NCI-H2196 treated with DMSO at 0.1 percent for 48 hours (cell line): Measurements from ENCODE around the gene SNTA1.
"Not testable (repeated sequence)": the region's sequence is repeated elsewhere in the genome, so short reads cannot be mapped to it uniquely, and the experiment has no call there.

Source experiments
- DNase-seq: peaks from one replicate; lab custom pipeline; 2025; ENCODE audit not compliant: unreplicated experiment; lab: John Stamatoyannopoulos, UW

Gene SNTA1

GRCh38 chr20:33466303-33466646, 22.7 kb upstream of the SNTA1 start:
- DNase-seq: no peak

- no peak for DNase-seq
Measured at GRCh38 chr20:33465481-33466302, 22.1 kb upstream of the SNTA1 start.

GRCh38 chr20:33464759-33465158, 21.2 kb upstream of the SNTA1 start:
- DNase-seq: not testable (repeated sequence)

- DNase-seq: no peak
Measured at GRCh38 chr20:33463332-33464101, 20.0 kb upstream of the SNTA1 start.

GRCh38 chr20:33460711-33461110, 17.1 kb upstream of the SNTA1 start:
- DNase-seq: no peak

- DNase-seq: no peak
Measured at GRCh38 chr20:33459599-33459998, 16.0 kb upstream of the SNTA1 start.

- DNase-seq: peak; percentile 70
Measured at GRCh38 chr20:33456916-33457642, 13.5 kb upstream of the SNTA1 start.

GRCh38 chr20:33450867-33451266, 7.3 kb upstream of the SNTA1 start:
- no peak for DNase-seq

GRCh38 chr20:33445881-33446625, 2.5 kb upstream of the SNTA1 start:
- no peak for DNase-seq

GRCh38 chr20:33444797-33445560, 1.4 kb upstream of the SNTA1 start:
- DNase-seq: no peak

GRCh38 chr20:33443006-33443511, 504 bp downstream of the SNTA1 start:
- DNase-seq: no peak

GRCh38 chr20:33442136-33443005, 1.2 kb downstream of the SNTA1 start:
- no peak for DNase-seq

GRCh38 chr20:33441142-33441955, 2.2 kb downstream of the SNTA1 start:
- no peak for DNase-seq

- not testable (repeated sequence) for DNase-seq
Measured at GRCh38 chr20:33440562-33440961, 3.0 kb downstream of the SNTA1 start.

- no peak for DNase-seq
Measured at GRCh38 chr20:33438481-33438880, 5.1 kb downstream of the SNTA1 start.

- no peak for DNase-seq
Measured at GRCh38 chr20:33437141-33437911, 6.2 kb downstream of the SNTA1 start.

- no peak for DNase-seq
Measured at GRCh38 chr20:33434434-33434833, 9.1 kb downstream of the SNTA1 start.
